Fibroblast of gingiva (primary cell): Measurements from ENCODE around the gene ELMO1.

ENCODE experiments used
- DNase-seq: peaks from one replicate; pipeline ENCODE4 v3.0.0-alpha.2; 2011; ENCODE audit warnings: low read depth

Gene ELMO1

DNA sequence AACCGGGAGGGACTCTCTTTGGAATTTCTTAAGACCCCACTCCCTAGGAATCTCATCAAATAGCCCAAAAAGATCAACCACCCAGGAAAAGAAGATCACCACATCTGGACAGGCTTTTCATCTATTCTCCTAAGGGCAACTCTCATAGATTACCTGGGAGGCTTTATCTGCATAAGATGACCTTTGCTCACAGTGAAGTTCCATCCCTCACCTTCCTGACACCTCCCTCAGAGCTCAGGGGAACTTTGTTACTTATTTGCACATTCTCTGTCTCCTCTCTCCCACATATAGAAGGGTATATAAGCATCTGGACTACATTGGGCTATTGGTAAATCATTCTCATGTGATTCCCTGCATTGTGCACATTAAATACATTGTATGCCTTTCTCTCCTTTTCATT, 80.1 kb downstream of the ELMO1 start:
- DNase-seq, result no peak

- DNase-seq, result no peak
Observed at GRCh38 chr7:37367010-37367409, 81.7 kb downstream of the ELMO1 start.

- no peak for DNase-seq
Observed at GRCh38 chr7:37366445-37366844, 82.2 kb downstream of the ELMO1 start.

DNA sequence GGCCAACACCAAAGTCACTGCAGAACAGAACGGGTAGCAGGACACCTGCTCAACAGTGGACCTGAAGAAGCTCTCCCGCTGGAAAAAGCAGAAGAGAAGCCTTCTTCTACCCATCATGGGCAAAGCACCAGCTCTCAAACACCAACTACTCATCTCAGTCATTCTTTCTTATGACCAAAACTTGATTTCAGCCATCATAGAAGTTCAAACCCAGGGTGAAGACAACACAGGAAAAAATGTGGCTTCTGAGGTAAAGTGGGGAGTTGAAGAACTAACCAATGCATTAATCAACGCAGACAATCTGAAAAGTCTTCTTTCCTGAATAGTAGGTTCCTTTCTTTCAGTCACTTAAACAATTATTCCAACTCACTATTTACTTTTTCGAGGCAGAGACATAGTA, 83.3 kb downstream of the ELMO1 start:
- no peak for DNase-seq

DNA sequence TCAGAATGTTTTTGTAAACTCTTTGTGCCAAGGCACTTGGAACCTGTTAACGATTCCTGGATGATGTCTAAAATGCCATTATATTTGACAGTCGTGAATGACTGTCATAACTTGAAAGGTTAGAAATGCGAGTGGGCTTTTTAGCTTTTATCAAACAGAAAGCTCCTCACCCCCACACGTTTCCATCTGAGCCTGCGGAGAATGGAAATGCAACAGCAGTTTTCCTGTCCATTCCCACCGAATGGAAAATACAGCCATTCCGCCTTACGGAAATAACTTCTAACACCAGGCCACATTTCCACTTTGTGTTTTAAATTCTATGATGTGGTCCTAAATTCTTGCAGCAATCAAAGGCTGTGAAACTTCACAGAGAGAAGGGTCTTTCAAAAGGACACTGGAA, 83.8 kb downstream of the ELMO1 start:
- no peak for DNase-seq

DNA sequence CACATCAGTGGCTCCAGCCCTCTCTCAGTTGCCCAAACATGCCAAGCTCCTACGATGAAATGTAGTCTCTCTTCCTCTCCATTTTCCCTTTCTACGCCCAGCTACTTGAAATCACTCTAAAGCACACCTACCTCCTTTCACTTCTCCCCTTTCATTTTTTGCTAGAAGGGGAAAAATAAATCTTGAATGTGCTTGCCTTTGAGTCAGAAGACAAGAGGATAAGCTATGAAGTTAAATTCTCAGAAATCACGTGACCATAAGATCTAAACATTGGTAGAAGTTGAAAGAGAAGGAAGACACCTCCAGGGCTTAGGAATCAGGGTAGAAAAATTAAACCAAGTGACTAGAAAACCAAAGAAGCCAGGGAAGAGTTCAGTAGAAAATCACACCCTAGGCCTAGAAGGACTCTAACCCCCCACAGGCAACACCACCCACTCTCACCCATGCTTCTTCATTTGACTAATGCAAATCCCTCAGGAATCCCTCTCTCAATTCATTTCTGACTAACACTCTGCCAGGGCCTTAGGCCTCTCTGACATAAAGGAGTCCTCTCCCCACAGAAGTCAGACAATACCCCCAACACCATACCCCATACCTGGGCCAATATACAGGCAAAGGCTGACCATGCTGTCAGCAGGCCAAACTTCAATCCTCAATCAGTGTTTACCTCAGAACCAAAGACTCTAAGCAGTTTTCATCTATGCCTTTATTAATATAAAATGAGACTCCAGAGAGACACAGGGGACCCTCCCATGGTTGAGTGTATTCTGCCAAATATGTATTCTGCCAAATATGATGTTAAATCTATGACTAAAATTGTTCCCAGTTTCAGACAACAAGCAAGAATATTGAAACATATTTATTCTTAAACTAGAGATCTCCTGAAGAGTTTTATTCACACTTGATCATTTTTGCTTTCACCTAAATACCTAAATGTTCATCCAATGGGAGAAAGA, 84.8 kb downstream of the ELMO1 start:
- no peak for DNase-seq

GRCh38 chr7:37362802-37363201, 85.9 kb downstream of the ELMO1 start:
- no peak for DNase-seq

GRCh38 chr7:37360484-37360883, 88.2 kb downstream of the ELMO1 start:
- DNase-seq, result no peak

- no peak for DNase-seq
Observed at GRCh38 chr7:37359662-37360444, 88.8 kb downstream of the ELMO1 start.

- DNase-seq, result no peak
Observed at GRCh38 chr7:37359180-37359579, 89.5 kb downstream of the ELMO1 start.

GRCh38 chr7:37357637-37357996, 91.0 kb downstream of the ELMO1 start:
- DNase-seq, result no peak

- DNase-seq, result no peak
Observed at GRCh38 chr7:37356911-37357636, 91.6 kb downstream of the ELMO1 start.

DNA sequence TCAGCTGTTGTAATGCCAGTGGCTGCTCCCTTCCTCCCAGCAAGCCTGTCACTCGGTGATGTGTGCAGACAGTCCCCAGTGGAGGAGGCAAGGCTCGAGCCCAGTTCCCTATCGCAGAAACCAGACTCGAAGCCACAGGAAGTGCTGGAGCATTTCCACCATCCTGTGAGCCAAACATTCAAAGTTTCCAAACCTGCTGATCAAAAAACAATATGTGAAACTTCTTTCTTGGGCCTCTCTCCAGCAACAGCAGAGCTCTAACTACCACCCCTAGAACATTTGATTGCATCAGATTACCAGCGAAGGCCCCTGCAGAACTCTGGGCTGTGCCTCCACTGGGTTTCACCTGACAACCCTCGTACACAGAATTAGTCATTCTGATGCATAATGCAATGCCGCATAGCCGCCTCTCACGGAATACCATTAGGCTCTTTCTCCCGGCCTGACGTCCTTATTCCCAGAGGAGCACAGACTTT, 94.0 kb downstream of the ELMO1 start:
- DNase-seq, result no peak

- no peak for DNase-seq
Observed at GRCh38 chr7:37353949-37354655, 94.6 kb downstream of the ELMO1 start.

GRCh38 chr7:37352974-37353948, 95.4 kb downstream of the ELMO1 start:
- no peak for DNase-seq

GRCh38 chr7:37352251-37352880, 96.3 kb downstream of the ELMO1 start:
- DNase-seq, result no peak

GRCh38 chr7:37351716-37352115, 96.9 kb downstream of the ELMO1 start:
- no peak for DNase-seq

DNA sequence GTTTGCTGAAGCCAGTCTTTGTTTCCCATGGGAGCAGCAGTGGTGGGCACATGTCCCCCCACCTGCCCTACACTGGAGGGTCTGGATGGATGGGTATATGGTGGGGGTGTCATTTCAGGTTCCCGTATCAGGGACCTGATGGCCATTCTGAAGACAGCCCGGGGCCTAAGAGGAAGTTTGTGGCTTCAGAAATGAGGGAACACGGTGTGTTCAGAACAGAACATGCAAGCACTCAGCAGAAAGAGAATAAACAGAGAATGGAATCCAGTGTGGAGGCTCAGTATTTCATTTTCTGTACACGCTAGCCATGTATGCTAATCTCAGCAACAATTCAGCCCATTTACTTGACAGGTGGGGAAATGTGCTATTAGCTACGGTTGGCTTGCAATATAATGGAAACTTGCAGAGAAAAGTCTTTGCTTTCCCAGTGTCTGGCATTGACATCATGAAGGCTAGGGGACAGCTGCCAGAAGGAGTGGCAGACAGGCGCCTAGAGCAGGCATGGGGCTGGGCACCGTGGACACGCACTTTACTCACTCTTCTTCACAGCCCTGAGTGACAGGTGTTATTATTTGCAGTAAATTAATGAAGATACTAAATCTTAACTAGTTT, 98.6 kb downstream of the ELMO1 start:
- no peak for DNase-seq

- DNase-seq, result no peak
Observed at GRCh38 chr7:37348982-37349381, 99.7 kb downstream of the ELMO1 start.

GRCh38 chr7:37346761-37347160, 101.9 kb downstream of the ELMO1 start:
- no peak for DNase-seq
